Measurements from ENCODE around the gene PIGV. TPM values are rescaled to one million over a fixed set of nuclear protein-coding genes. Genes with fewer than 3 reads are reported as not detected.

The PIGV gene
- polyA plus RNA-seq, 1 donor from 2014 or later = 4.7 TPM

DNA sequence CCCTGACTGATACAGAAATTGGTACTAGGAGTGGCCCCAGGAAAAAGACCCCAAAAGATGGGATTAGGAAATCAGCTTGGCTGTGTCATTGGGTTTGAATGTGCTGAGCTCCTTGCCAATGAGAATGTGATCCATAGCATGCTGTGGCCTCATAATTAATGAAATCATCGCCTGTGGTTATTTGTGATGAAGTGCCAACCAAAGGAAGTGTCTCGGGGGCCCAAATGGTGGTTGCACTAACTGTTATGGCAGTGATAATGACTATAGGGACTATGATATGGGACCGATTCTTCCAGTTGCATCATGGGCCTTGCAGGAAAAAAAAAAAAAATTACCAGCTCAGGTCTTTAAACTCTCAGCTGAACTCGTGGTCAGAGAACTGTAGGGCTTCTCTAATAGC is 23.3 kb downstream of the PIGV start:
- Histone ChIP-seq H3K27ac (ENCODE audit: low read length) (no peak overlapping the region), H3K9me2 (ENCODE audit: insufficient read depth, low read length) (no peaks in the 10 kb centered on the region), H2AFZ (ENCODE audit: low read depth, low read length) (no peak overlapping the region), H3K36me3 (ENCODE audit: insufficient read depth, low read length) (no peaks in the 10 kb centered on the region), H3K9ac (ENCODE audit: low read length) (no peak overlapping the region), H3K27me3 (ENCODE audit: insufficient read depth, low read depth, low read length) (no peaks in the 10 kb centered on the region), H3K4me2 (ENCODE audit: low read length) (no peak overlapping the region), H3K9me3 (ENCODE audit: low read length) (no peaks in the 10 kb centered on the region), H3F3A (ENCODE audit: insufficient read depth, low read length, poor library complexity, severe bottlenecking) (no peaks in the 10 kb centered on the region), H4K20me1 (ENCODE audit: insufficient read depth) (no peaks in the 10 kb centered on the region), H3K4me3 (ENCODE audit: low read length) (no peak overlapping the region), H3K79me2 (replicated peaks; ENCODE audit: insufficient read depth, low read length) (no peaks in the 10 kb centered on the region)
- TF ChIP-seq RAD21 (conservative IDR thresholded peaks at IDR 0.05) = no peak
- no peak for TF ChIP-seq MXI1 (conservative IDR thresholded peaks at IDR 0.05; ENCODE audit: poor library complexity, severe bottlenecking)
- TF ChIP-seq TAF1 (IDR thresholded peaks at IDR 0.05; ENCODE audit: low read depth) = no peak
- no peak for TF ChIP-seq EZH2 (IDR thresholded peaks at IDR 0.05; ENCODE audit: borderline replicate concordance, insufficient read depth, low read length, poor library complexity, severe bottlenecking)
- TF ChIP-seq, protein P1, sequence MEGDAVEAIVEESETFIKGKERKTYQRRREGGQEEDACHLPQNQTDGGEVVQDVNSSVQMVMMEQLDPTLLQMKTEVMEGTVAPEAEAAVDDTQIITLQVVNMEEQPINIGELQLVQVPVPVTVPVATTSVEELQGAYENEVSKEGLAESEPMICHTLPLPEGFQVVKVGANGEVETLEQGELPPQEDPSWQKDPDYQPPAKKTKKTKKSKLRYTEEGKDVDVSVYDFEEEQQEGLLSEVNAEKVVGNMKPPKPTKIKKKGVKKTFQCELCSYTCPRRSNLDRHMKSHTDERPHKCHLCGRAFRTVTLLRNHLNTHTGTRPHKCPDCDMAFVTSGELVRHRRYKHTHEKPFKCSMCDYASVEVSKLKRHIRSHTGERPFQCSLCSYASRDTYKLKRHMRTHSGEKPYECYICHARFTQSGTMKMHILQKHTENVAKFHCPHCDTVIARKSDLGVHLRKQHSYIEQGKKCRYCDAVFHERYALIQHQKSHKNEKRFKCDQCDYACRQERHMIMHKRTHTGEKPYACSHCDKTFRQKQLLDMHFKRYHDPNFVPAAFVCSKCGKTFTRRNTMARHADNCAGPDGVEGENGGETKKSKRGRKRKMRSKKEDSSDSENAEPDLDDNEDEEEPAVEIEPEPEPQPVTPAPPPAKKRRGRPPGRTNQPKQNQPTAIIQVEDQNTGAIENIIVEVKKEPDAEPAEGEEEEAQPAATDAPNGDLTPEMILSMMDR (IDR thresholded peaks at IDR 0.05; ENCODE audit: poor library complexity, severe bottlenecking) = no peak
- no peak for TF ChIP-seq POLR2AphosphoS5 (IDR thresholded peaks at IDR 0.05)
- no peak for TF ChIP-seq EP300 (conservative IDR thresholded peaks at IDR 0.05; ENCODE audit: poor library complexity, severe bottlenecking)
- TF ChIP-seq SMC3 (conservative IDR thresholded peaks at IDR 0.05; ENCODE audit: poor library complexity) = no peak
- TF ChIP-seq, protein P2, sequence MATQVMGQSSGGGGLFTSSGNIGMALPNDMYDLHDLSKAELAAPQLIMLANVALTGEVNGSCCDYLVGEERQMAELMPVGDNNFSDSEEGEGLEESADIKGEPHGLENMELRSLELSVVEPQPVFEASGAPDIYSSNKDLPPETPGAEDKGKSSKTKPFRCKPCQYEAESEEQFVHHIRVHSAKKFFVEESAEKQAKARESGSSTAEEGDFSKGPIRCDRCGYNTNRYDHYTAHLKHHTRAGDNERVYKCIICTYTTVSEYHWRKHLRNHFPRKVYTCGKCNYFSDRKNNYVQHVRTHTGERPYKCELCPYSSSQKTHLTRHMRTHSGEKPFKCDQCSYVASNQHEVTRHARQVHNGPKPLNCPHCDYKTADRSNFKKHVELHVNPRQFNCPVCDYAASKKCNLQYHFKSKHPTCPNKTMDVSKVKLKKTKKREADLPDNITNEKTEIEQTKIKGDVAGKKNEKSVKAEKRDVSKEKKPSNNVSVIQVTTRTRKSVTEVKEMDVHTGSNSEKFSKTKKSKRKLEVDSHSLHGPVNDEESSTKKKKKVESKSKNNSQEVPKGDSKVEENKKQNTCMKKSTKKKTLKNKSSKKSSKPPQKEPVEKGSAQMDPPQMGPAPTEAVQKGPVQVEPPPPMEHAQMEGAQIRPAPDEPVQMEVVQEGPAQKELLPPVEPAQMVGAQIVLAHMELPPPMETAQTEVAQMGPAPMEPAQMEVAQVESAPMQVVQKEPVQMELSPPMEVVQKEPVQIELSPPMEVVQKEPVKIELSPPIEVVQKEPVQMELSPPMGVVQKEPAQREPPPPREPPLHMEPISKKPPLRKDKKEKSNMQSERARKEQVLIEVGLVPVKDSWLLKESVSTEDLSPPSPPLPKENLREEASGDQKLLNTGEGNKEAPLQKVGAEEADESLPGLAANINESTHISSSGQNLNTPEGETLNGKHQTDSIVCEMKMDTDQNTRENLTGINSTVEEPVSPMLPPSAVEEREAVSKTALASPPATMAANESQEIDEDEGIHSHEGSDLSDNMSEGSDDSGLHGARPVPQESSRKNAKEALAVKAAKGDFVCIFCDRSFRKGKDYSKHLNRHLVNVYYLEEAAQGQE (IDR thresholded peaks at IDR 0.05; ENCODE audit: borderline replicate concordance) = no peak

DNA sequence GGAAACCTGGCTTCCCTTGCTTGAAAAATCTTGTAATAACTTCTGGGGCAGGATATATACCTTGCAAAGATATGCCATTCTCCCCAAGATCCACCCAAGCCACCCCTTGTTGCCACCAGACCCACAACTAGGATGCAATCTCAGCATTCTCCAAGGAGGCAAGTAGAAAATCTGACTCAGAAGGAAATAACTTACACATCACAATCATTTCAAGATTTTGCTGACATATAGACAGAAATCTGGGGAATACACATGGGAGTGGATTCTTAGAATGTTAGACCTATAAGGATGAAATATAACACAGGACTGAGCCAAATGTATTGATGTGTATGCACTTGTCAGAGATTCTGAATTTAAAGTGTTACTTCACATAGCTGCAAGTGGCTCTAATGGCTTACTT is 24.0 kb downstream of the PIGV start:
- Histone ChIP-seq H3K9me2 (ENCODE audit: insufficient read depth, low read length) (no peaks in the 10 kb centered on the region), H3K9me3 (ENCODE audit: low read length) (no peaks in the 10 kb centered on the region), H3K27me3 (ENCODE audit: insufficient read depth, low read depth, low read length) (no peaks in the 10 kb centered on the region), H3K4me2 (ENCODE audit: low read length) (no peak overlapping the region), H3K79me2 (replicated peaks; ENCODE audit: insufficient read depth, low read length) (no peaks in the 10 kb centered on the region), H3K36me3 (ENCODE audit: insufficient read depth, low read length) (no peaks in the 10 kb centered on the region), H3K4me3 (ENCODE audit: low read length) (no peak overlapping the region), H2AFZ (ENCODE audit: low read depth, low read length) (no peak overlapping the region), H3K9ac (ENCODE audit: low read length) (no peak overlapping the region), H3F3A (ENCODE audit: insufficient read depth, low read length, poor library complexity, severe bottlenecking) (no peaks in the 10 kb centered on the region), H3K27ac (ENCODE audit: low read length) (no peak overlapping the region), H4K20me1 (ENCODE audit: insufficient read depth) (no peaks in the 10 kb centered on the region)
- no peak for TF ChIP-seq MXI1 (conservative IDR thresholded peaks at IDR 0.05; ENCODE audit: poor library complexity, severe bottlenecking)
- TF ChIP-seq RAD21 (conservative IDR thresholded peaks at IDR 0.05) = no peak
- TF ChIP-seq POLR2AphosphoS5 (IDR thresholded peaks at IDR 0.05) = no peak
- TF ChIP-seq EZH2 (IDR thresholded peaks at IDR 0.05; ENCODE audit: borderline replicate concordance, insufficient read depth, low read length, poor library complexity, severe bottlenecking) = no peak
- TF ChIP-seq TAF1 (IDR thresholded peaks at IDR 0.05; ENCODE audit: low read depth) = no peak
- no peak for TF ChIP-seq EP300 (conservative IDR thresholded peaks at IDR 0.05; ENCODE audit: poor library complexity, severe bottlenecking)
- no peak for TF ChIP-seq SMC3 (conservative IDR thresholded peaks at IDR 0.05; ENCODE audit: poor library complexity)
- TF ChIP-seq, protein P2 (IDR thresholded peaks at IDR 0.05; ENCODE audit: borderline replicate concordance) = no peak
- TF ChIP-seq, protein P1 (IDR thresholded peaks at IDR 0.05; ENCODE audit: poor library complexity, severe bottlenecking) = no peak
